GM19463 (cell line): ENCODE results near the gene CD46.
A peak's percentile ranks its signal among the peaks of the same experiment; 100 is the strongest.

Experiments used
- ATAC-seq: cut with Tn5 transposase; IDR thresholded peaks from one replicate; pipeline ENCODE4 v1.9.1; 2021; ENCODE audit warnings: mild to moderate bottlenecking, moderate library complexity; ENCODE audit not compliant: unreplicated experiment

Gene CD46

DNA sequence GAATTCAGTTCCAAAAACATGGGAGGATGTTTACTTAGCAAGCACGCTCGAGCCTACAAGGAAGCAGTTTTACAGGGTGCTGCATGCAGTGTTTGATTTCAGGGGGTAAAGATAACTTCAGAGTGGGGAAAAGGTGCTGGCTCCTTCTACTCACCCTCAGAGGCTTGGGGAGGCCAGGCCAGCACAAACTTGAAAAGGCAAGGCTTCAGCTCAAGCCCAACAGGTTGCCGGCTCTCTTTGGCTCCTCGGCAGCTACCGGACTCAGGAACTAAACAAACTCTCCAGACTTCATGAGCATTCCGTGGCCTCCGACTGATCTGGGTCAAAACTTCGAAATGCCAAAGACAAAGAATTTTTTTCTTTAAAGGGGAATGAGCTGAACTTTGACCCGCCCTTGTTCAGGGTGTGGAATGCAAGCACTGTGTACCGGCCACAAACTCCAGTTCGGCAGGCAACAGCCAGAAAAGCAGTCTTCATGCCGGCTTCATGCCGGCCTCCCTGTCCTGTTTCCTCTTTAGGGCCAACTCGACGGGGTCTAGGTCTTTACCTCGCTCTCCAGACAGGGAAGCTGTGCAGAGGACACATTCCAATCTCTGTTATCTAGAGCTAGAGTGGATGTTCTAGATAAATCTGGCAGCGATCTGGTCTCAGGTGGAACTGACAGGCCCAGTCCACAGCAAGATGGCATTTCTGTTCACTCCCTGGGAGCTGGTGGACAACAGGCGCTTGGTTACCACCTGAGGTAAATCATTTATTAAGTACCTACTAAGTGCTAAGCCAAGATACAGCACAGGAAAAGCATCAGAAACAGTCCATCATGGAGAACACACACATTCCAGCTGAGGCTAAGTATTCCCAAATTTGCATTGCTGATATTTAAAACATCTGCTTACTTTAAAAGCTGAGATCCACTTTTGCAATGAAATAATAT is 75.0 kb downstream of the CD46 start:
- ATAC-seq = no peak

DNA sequence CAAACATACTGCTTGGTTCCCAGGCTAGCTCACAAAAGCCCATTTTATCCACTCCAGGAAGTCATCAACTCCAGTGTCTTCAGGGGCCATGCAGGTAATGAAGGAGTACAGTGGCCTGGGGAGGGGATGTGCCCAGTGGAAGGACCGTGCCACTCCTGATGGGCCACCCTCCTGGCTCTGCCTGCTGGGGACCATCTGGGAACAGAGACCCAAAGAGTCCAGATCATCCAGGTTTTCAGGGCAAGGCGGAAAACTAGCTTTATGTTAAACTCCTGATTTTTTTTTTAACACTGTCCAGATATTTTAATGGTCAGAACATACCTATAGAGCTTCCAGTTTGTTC is 75.6 kb downstream of the CD46 start:
- ATAC-seq = no peak

- ATAC-seq = no peak
Measured at GRCh38 chr1:207828046-207828445, 76.2 kb downstream of the CD46 start.

DNA sequence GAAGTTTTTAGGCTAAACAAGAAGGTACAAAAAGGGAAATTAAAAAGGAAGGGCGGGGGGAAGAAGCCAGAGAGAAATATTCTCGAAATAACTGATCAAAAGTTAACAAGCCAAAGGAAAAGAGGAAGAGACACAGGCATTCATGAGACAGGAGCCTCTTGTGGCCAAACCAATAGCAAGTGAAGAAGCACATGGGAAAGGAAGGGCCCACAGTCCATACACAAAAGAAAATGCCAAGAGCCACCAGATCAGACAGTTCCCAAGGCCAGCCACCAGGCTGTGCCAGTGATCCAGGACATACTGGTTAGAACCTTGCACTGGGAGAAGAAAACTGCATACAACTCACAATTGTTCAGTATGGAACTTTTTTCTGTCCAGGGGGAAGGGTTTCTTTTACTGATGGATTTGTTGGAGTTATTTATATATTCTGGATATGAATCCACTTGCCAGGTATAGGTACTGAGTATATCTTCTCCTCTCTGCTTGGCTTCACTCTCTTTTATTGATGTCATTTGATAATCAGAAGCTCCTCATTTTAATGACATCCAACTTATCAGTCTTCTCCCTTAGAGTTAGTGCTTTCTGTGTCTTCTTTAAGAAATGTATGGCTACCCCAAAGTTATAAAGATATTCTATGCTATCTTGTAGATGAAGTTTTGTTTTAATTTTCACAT is 76.8 kb downstream of the CD46 start:
- ATAC-seq = peak; percentile 17

- ATAC-seq = no peak
Measured at GRCh38 chr1:207829576-207829975, 77.7 kb downstream of the CD46 start.

DNA sequence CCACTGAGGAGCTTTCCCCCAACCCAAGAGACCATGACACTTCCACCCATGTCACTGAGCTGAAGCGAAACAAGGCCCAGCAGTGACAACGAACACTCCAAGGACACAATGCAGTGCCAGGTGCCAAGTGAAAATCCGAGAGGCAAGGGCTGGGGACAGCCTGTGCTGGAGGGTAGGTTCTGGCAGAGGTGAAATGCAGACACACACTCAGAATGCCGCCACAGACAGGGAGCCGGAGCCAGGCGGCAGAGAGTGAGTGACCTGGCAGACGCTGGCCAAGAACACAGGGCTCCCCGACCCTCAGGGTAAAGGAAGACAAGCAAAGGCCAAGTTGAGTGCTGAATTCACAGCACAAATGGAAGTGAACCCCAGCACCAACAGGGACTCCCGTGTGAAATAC is 78.9 kb downstream of the CD46 start:
- no peak for ATAC-seq

DNA sequence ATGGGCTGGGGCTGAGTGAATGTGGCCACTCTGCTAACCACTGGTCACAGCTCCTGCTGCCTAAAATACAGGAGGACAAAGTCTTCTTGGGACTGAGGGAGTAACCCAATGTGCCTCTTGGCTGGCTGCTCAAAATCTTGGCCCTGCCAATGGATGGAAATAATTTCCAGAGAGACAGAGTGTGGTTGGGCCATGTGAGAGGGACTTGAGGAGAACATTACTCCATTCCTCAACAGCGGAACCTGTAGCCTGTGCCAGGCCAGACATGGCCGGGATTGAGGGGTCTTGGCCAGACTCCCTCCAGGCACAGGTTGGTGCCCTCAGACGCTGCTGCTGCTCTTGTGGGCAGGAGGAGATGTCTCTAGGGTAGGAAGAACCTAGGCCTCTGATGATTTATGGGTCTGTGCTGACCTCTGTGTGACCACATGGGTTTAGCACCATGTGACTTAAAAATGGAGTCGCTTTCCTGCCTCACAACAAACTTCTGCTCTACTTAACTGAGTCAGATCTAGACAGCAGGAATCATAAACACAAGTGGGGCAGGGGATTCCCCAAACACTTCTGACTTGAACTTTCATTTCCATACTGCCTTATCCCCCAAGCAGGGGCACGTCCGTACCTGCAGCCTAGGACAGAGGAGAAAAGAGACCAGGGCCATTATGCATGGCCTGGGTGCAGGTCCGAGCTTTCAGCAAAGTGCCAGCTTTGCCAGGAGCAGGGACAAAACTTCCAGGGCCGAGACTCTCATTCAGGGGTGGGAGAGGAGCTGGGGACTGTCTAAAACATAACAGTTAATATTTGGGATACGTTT is 79.9 kb downstream of the CD46 start:
- peak; percentile 85 for ATAC-seq

- ATAC-seq = no peak
Measured at GRCh38 chr1:207832796-207833195, 80.9 kb downstream of the CD46 start.

GRCh38 chr1:207833381-207833780 is 81.5 kb downstream of the CD46 start:
- ATAC-seq = no peak

GRCh38 chr1:207833956-207834660 is 82.3 kb downstream of the CD46 start:
- no peak for ATAC-seq

GRCh38 chr1:207835958-207836357 is 84.1 kb downstream of the CD46 start:
- no peak for ATAC-seq

- ATAC-seq = no peak
Measured at GRCh38 chr1:207836591-207837347, 84.9 kb downstream of the CD46 start.

GRCh38 chr1:207837673-207838072 is 85.8 kb downstream of the CD46 start:
- no peak for ATAC-seq

- no peak for ATAC-seq
Measured at GRCh38 chr1:207838156-207839082, 86.6 kb downstream of the CD46 start.

DNA sequence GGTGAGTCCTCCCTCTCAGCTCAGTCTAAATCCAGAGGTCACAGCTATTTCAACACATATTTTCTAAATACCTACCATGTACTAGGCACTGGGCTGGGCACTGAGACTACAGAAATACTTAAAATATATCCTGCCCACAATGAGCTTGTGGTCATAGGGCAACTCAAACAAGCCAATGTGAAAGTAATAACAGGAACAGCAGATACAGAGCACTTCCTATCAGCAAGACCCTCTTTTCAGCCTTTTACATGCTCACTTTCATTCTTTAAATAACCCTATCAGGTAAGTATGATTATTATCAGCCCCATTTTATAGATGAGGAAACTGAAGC is 87.2 kb downstream of the CD46 start:
- no peak for ATAC-seq

DNA sequence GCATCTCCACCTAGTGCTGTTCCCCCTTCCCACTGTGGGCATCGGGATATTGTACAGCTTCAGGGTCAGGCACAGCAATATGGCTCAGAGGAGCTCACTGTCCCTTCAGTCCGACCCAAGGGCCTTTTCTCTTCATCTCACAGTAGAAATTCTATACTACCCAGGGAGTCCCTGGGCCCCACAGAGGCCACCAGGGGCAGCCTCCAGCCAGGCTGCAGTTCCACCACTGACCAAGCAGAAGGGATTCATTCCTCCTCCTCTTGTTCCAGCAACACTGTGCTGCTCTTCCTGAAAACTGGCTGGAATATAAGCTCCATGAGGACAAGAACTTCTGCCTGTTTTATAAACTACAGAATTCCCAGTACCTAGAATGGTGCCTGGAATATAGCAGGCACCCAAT is 88.5 kb downstream of the CD46 start:
- ATAC-seq = no peak

GRCh38 chr1:207841293-207841692 is 89.4 kb downstream of the CD46 start:
- no peak for ATAC-seq

GRCh38 chr1:207841901-207842300 is 90.0 kb downstream of the CD46 start:
- ATAC-seq = no peak

DNA sequence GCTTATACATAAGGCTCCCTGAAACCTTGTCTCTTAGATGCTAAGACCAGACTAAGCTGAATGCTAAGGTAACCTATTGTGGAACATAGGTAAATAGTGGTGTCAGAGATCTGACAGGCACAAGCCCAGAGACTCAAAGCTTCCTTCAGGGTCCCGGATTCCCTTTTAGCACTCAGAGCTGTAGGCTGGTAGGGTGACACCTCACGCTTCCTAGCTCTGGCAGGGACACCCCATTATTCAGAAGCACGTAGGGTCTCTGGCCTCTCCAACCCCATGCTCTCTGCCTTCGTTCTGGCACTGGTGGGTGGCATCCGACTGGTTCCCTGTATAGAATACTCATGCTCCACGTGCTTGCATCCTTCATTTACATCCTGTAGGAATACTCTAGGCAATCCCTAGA is 90.7 kb downstream of the CD46 start:
- no peak for ATAC-seq
